HG03095 (cell line): ENCODE measurements around the gene TUBA4B.

Experiments
- ATAC-seq: cut with Tn5 transposase; IDR thresholded peaks from one replicate; pipeline ENCODE4 v1.9.1; 2021; ENCODE audit warnings: moderate library complexity; ENCODE audit not compliant: unreplicated experiment

TUBA4B gene

GRCh38 chr2:219218732-219219701 lies 34.0 kb upstream of the TUBA4B start, which contains the start of gene ABCB6:
Gene ABCB6, minus strand, starts transcription at chr2:219218958. Its CDS starts 285 bp downstream, at chr2:219218673.
- ATAC-seq = peak; percentile 77

DNA sequence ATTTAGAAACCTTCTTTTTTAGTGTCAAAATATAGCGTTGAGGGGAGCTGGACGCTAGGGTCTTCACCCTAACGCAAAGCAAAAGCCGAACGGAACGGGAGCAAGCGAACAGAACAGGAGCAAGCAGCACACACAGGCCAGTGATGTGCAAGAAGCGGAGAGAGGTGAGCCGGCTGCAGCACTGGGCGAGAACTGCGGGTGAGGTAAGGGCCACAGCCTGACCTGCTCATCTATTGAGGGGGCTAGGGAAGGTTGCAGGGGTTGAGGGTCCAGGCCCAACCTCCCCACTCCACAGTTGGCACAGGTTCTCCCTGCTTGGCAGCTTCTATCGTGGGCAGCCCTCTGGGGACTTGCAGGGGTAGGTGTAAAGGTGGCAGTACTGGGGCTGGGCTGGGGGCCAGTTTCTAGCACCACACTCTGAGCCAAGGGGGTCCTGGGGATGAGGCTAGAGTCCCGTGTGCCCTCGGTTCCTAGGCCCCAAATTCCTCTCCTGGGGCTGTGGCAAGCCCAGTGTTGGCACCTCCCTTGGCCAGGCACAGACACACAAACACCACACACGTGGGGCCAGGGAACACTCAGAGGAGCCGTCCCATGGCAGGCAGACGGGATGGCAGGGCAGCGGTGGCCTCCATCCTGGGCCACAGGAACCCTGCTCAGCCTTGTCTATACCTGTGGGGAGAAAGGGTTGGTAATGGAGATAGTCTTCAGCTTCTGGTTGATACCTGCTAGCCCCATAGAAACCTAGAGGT lies 33.1 kb upstream of the TUBA4B start:
- ATAC-seq = no peak

DNA sequence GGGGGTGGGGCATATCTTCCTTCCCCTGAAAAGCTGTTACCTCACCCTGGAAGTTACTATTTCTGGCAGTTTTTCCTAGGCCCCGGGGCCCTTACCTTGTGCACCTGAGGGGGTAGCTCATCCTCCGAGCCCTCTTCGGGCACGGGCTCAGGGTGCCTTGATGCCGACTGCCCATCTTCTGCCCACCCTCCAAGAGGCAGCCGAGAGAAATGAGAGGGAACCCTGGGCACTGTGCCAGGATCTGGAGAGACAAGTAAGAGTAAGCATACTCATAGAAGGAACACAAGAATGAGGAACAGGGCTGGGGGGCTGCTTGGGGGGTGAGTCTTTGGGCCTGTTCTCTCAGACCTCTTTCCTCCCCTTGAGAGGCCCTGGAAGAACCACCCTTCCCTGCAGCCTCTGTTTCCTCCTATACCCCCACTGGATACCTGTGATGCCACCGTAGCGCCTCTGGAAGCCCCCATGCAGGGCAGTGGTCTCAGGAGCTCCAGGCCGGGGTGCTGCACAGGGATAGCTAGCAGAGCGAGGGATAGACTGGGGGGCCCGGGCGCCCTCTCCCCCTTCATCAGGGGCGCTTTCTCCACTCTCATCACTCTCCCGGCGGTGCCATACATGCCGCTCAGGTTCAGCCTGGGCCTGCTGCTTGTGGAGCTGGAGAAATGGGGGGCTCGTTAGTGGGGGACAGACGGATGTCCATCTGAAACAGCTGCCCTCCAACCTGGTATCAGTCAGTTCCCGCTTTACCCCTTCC lies 32.2 kb upstream of the TUBA4B start:
- no peak for ATAC-seq

- ATAC-seq = no peak
Observed at GRCh38 chr2:219221957-219222518, 31.0 kb upstream of the TUBA4B start.

DNA sequence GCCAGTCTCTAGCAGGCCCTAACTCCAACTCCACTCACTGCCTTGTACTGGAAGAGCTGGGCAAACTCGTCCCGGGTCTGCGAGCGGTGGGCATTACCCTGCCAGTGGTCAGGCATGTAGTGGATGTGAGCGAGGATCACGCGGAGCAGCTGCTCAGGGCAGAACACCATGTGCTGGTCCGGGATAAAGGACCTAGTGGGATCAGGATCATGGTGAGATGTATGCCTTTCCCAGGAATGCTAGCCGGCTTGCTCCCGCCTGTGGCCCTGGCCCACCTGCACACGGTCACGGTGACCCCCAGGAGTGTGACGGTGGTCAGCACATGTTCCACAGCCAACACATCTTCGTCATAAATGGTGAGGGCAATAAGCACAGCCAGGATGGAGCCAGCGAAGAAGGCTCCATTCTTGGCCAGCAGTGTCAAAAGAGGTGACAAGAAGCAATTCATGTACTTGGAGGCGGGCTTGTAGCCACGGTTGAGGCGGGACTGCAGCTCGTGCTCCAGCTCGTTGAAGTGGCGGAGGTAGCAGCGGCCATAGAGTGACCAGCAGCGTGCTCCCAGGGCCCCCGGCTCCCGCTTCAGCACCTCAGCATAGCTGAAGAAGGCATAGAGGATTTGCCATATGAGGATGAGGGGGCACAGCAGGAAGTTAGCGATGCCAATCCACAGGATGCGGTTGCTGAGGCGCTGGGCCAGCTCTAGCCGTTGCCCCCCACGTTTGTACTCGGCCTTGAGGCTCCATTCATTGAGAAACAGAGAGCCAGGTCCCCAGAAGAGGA lies 29.0 kb upstream of the TUBA4B start:
- ATAC-seq = no peak

DNA sequence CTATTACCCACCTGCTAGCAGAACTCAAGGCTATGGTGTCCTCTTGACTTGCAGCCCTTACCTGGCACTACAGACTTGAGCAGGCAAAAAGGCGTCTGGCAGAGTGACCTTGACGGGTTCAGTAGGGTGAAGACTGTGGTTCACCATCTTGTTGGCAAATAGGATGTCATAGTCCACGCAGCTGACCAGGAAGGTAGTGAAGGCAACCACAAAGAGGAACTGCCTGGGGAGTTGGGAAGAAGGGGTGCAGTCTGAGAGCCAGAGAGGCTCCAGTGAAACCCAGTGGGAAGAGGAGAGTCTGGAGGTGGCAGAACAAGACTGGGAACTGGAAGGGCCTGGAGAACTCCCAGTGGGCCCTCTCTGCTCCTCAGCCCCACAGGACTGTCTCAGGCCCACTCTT lies 27.7 kb upstream of the TUBA4B start:
- no peak for ATAC-seq

GRCh38 chr2:219228041-219228910 lies 24.8 kb upstream of the TUBA4B start:
- ATAC-seq = no peak

GRCh38 chr2:219228911-219229304 lies 24.1 kb upstream of the TUBA4B start:
- peak; percentile 18 for ATAC-seq

GRCh38 chr2:219229305-219230058 lies 23.6 kb upstream of the TUBA4B start, which contains the start of the genes ANKZF1 and ATG9A:
Gene ANKZF1, plus strand, starts transcription at chr2:219229806. Its CDS starts 452 bp downstream, at chr2:219230258.
Gene ATG9A, minus strand, starts transcription at chr2:219229636. Its CDS starts 1,612 bp downstream, at chr2:219228024.
- peak; percentile 94 for ATAC-seq

GRCh38 chr2:219230059-219230540 lies 22.9 kb upstream of the TUBA4B start:
- no peak for ATAC-seq

GRCh38 chr2:219234331-219234730 lies 18.7 kb upstream of the TUBA4B start:
- ATAC-seq = no peak

GRCh38 chr2:219243291-219243761 lies 9.7 kb upstream of the TUBA4B start:
- ATAC-seq = no peak

GRCh38 chr2:219244789-219245147 lies 8.3 kb upstream of the TUBA4B start:
- ATAC-seq = no peak

DNA sequence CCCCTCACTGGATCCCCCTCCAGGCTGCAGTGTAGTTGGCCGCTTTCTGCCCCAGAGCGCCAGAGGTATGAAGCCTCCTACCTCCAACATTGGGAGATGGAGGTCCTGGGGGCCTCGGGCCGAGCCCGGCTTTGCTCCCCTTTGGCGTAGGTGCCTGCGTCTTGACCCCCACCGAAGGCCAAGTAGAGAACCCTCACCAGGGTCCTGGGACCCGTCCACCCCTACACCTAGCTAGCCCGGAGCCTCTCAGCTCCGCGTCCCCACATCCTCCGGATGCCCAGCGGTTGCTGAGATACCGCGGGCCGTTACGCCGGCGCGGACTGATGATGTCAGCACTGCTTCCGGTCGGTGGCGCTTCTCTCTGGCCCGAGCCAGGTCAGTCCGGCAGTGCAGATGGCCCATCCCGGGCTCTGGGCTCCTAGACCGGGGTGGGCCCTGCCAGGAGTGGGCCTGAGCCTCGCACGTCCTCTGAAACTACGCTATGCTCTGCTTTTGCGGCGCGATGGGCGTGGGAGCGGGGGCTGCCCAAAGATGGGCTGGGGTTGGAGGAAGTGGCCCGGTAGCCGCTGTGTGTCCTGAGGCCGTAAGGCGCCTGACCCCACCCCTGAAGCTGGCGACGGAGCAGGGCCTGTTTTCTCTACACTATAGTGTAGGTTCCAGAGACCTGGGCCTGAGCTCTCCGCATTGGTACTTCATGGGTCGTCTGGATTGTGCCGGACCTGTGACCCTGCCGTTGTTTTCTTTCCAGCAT lies 7.7 kb upstream of the TUBA4B start, which contains the start of the genes GLB1L and STK16:
GLB1L (minus strand) TSS at position 297 of the 751 bp plus-strand sequence. CDS start 1,871 bp downstream, outside the sequence.
STK16 (plus strand) TSS at position 332 of the 751 bp plus-strand sequence. CDS start 521 bp downstream, outside the sequence.
- ATAC-seq = peak; percentile 73

- no peak for ATAC-seq
Observed at GRCh38 chr2:219245899-219246230, 7.2 kb upstream of the TUBA4B start.

- ATAC-seq = no peak
Observed at GRCh38 chr2:219246559-219246958, 6.5 kb upstream of the TUBA4B start.
